ENCODE measurements around the gene RNPEPL1.

DNA sequence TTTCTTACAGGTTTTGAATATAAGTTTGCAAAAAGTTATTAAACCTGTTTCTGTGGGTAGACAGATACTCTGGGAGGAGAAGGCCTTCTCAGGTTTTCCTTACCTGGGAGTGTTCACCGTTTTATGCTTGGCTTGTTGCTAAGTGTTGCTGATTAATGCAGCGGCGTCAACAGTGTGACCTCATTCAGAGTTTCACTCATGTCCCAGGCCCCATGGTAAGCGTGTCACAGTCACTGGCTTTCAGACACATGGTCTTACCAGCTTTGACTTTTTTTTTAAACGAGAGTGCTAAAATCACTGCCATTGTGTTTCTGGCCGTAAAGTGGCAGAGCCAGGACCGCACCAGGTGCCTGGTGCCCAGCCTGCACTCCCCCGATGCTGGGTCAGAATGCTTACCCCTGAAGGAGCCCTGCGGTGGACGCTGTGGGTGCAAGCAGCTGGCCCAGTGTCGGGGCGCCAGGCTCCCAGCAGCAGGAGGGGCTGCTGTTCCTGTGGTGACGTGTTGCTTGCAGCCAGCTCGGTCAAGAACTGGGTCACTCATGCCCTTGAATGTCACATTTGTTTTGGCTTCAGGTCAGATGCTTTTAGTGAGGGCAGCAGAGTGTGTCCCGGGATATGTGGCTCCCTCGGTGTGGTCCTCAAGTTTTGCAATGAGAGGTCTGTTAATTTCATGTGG is 21.7 kb downstream of the RNPEPL1 start:
- TF ChIP-seq POLR2AphosphoS5 (IDR thresholded peaks at IDR 0.05; ENCODE audit: low read depth, low read length) = no peak
- TF ChIP-seq POLR2A (IDR thresholded peaks at IDR 0.05; ENCODE audit: low read depth, low read length) = no peak
- no peak for TF ChIP-seq POU2F2 (IDR thresholded peaks at IDR 0.05; ENCODE audit: low read depth, low read length)
- no peak for TF ChIP-seq SPI1 (IDR thresholded peaks at IDR 0.05; ENCODE audit: low read depth, low read length)
